DMS53 treated with DMSO at 0.1 percent for 48 hours (cell line): ENCODE measurements around the gene NPB.
A peak's percentile ranks its signal among the peaks of the same experiment; 100 is the strongest.

Source experiments
- DNase-seq: peaks from one replicate; lab custom pipeline; 2025; ENCODE audit not compliant: unreplicated experiment; lab: John Stamatoyannopoulos, UW

NPB gene

GRCh38 chr17:81924557-81925532, 22.8 kb downstream of the NPB start:
- DNase-seq: no peak

- DNase-seq: no peak
Observed at GRCh38 chr17:81925860-81926450, 23.9 kb downstream of the NPB start.

- DNase-seq: peak; percentile 69
Observed at GRCh38 chr17:81926451-81927151, 24.6 kb downstream of the NPB start.

GRCh38 chr17:81927152-81927652, 25.2 kb downstream of the NPB start:
- DNase-seq: no peak

GRCh38 chr17:81927653-81928543, 25.9 kb downstream of the NPB start, which contains the start of gene MAFG:
MAFG (minus strand) TSS chr17:81927735; CDS start chr17:81923185, 4,550 bp downstream.
- DNase-seq: peak; percentile 87

GRCh38 chr17:81928544-81929252, 26.7 kb downstream of the NPB start:
- DNase-seq: no peak

- DNase-seq: no peak
Observed at GRCh38 chr17:81929253-81930141, 27.5 kb downstream of the NPB start.

- DNase-seq: no peak
Observed at GRCh38 chr17:81930142-81931125, 28.4 kb downstream of the NPB start.

GRCh38 chr17:81931189-81931556, 29.1 kb downstream of the NPB start:
- no peak for DNase-seq

- DNase-seq: no peak
Observed at GRCh38 chr17:81931557-81932332, 29.7 kb downstream of the NPB start.

- no peak for DNase-seq
Observed at GRCh38 chr17:81932333-81932983, 30.4 kb downstream of the NPB start.

GRCh38 chr17:81933178-81933699, 31.2 kb downstream of the NPB start:
- no peak for DNase-seq

- DNase-seq: no peak
Observed at GRCh38 chr17:81934098-81934757, 32.2 kb downstream of the NPB start.

- DNase-seq: no peak
Observed at GRCh38 chr17:81934850-81935708, 33.0 kb downstream of the NPB start.

- DNase-seq: no peak
Observed at GRCh38 chr17:81935709-81936084, 33.7 kb downstream of the NPB start.
